BE2C (cell line): ENCODE data around the gene DRGX.

Experiments
- DNase-seq: peaks from one replicate; pipeline ENCODE4 v3.0.0-alpha.2; 2020
- H3K27me3 ChIP-seq: fragments of 250-450 bp; sonication (Bioruptor Pico); 2 replicates; pipeline ENCODE4 v1.5.1; 2020; ENCODE audit warnings: mild to moderate bottlenecking
- H3K36me3 ChIP-seq: fragments of 250-450 bp; sonication (Bioruptor Pico); 2 replicates; pipeline ENCODE4 v1.5.1; 2020; ENCODE audit warnings: mild to moderate bottlenecking
- H3K4me1 ChIP-seq: fragments of 250-450 bp; sonication (Bioruptor Pico); 2 replicates; pipeline ENCODE4 v1.5.1; 2020
- H3K4me3 ChIP-seq: 2 replicates; pipeline ENCODE4 v1.5.1; 2011; ENCODE audit warnings: low read depth, low read length
- H3K9me3 ChIP-seq: fragments of 250-450 bp; sonication (Bioruptor Pico); 2 replicates; pipeline ENCODE4 v1.5.1; 2020
- CTCF ChIP-seq: IDR thresholded peaks from 2 replicates; pipeline ENCODE4 v1.5.1; 2012; ENCODE audit warnings: mild to moderate bottlenecking, low read depth, low read length

Gene DRGX

GRCh38 chr10:49397036-49397999 is 1.4 kb upstream of the DRGX start:
- TF ChIP-seq CTCF, result no peak
- Histone ChIP-seq H3K36me3 (no peaks in the 10 kb centered on the region), H3K4me1 (peaks cover 2% of the 10 kb centered on the region; the same call in 1 of the 2 replicates), H3K4me3 (peak overlapping the region; percentile 62), H3K9me3 (no peaks in the 10 kb centered on the region), H3K27me3 (peaks cover 83% of the 10 kb centered on the region)
- DNase-seq, result peak; percentile 68

- H3K4me1 ChIP-seq, result peaks cover 2% of the 10 kb centered on the region; the same call in 1 of the 2 replicates
- no peaks in the 10 kb centered on the region for H3K36me3 ChIP-seq
- H3K27me3 ChIP-seq, result peaks cover 82% of the 10 kb centered on the region
- peak overlapping the region; percentile 62 for H3K4me3 ChIP-seq
- H3K9me3 ChIP-seq, result no peaks in the 10 kb centered on the region
- DNase-seq, result peak; percentile 52
- TF ChIP-seq CTCF, result no peak
These were observed 744 bp upstream of the DRGX start for GRCh38 chr10:49396666-49396999.

GRCh38 chr10:49394933-49395740 is 752 bp downstream of the DRGX start:
- peaks cover 2% of the 10 kb centered on the region; the same call in 1 of the 2 replicates for H3K4me1 ChIP-seq
- no peak for TF ChIP-seq CTCF
- no peaks in the 10 kb centered on the region for H3K36me3 ChIP-seq
- no peaks in the 10 kb centered on the region for H3K9me3 ChIP-seq
- peak overlapping the region; percentile 62 for H3K4me3 ChIP-seq
- DNase-seq, result peak; percentile 48
- H3K27me3 ChIP-seq, result peaks cover 86% of the 10 kb centered on the region

- Histone ChIP-seq H3K9me3 (no peaks in the 10 kb centered on the region), H3K4me3 (no peak overlapping the region), H3K4me1 (peaks cover 2% of the 10 kb centered on the region; the same call in 1 of the 2 replicates), H3K27me3 (peaks cover 76% of the 10 kb centered on the region), H3K36me3 (no peaks in the 10 kb centered on the region)
- DNase-seq, result no peak
- TF ChIP-seq CTCF, result 0 out of 2 replicates have a peak, but pooled peaks have one; percentile 21
These were observed 2.1 kb downstream of the DRGX start for GRCh38 chr10:49393757-49394156.

- no peaks in the 10 kb centered on the region for H3K36me3 ChIP-seq
- peaks cover 71% of the 10 kb centered on the region for H3K27me3 ChIP-seq
- TF ChIP-seq CTCF, result no peak
- H3K4me3 ChIP-seq, result no peak overlapping the region
- DNase-seq, result no peak
- peaks cover 5% of the 10 kb centered on the region for H3K4me1 ChIP-seq
- no peaks in the 10 kb centered on the region for H3K9me3 ChIP-seq
These were observed 2.6 kb downstream of the DRGX start for GRCh38 chr10:49393301-49393700.
